ENCODE results near the gene ZBTB3.
"Not testable (repeated sequence)": the region's sequence is repeated elsewhere in the genome, so short reads cannot be mapped to it uniquely, and the experiment has no call there.

Gene ZBTB3

DNA sequence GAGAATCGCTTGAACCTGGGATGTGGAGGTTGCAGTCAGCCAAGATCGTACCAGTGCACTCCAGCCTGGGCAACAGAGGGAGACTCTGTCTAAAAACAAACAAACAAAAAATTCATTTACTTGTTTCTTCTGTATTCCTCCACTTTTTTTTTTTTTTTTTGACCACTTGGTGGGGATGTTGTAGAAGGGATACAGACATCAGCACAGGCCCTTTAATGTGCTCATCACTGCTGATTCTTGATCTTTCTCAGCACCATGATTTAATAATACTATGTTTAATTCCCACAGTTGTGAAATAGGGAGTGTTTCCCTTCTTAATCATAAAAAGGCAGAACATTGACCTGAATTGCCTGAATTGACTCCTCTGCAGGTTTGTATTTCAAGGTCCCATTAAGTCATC is 21.1 kb downstream of the ZBTB3 start:
- no peak for ATAC-seq
- H3K27me3 Mint-ChIP-seq: peaks cover 1% of the 10 kb centered on the region
- peak overlapping the region; percentile 71 for H3K27ac Mint-ChIP-seq
- no peak for DNase-seq
- peaks cover 22% of the 10 kb centered on the region for H3K36me3 Mint-ChIP-seq (ENCODE audit: low read depth)
- H3K9me3 Mint-ChIP-seq: no peaks in the 10 kb centered on the region
- no peak overlapping the region for H3K4me3 Mint-ChIP-seq
- H3K4me1 Mint-ChIP-seq: peaks cover 27% of the 10 kb centered on the region

DNA sequence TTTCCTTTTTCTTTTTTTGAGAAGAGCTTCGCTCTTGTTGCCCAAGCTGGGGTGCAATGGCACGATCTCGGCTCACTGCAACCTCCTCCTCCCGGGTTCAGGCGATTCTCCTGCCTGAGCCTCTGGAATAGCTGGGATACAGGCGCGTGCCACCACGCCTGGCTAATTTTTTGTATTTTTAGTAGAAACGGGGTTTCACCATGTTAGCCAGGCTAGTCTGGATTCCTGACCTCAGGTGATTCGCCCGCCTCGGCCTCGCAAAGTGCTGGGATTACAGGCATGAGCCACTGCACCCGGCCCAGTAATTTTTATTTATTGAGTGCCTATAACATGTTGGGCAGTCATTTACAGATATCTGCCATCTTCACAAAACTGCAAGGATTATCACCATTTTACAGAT is 23.9 kb downstream of the ZBTB3 start:
- not testable (repeated sequence) for H3K27ac Mint-ChIP-seq, DNase-seq, H3K9me3 Mint-ChIP-seq, ATAC-seq, H3K27me3 Mint-ChIP-seq
- Mint-ChIP-seq H3K4me3 (peak overlapping the region; percentile 88), H3K36me3 (ENCODE audit: low read depth) (peaks cover 31% of the 10 kb centered on the region), H3K4me1 (peaks cover 38% of the 10 kb centered on the region)

DNA sequence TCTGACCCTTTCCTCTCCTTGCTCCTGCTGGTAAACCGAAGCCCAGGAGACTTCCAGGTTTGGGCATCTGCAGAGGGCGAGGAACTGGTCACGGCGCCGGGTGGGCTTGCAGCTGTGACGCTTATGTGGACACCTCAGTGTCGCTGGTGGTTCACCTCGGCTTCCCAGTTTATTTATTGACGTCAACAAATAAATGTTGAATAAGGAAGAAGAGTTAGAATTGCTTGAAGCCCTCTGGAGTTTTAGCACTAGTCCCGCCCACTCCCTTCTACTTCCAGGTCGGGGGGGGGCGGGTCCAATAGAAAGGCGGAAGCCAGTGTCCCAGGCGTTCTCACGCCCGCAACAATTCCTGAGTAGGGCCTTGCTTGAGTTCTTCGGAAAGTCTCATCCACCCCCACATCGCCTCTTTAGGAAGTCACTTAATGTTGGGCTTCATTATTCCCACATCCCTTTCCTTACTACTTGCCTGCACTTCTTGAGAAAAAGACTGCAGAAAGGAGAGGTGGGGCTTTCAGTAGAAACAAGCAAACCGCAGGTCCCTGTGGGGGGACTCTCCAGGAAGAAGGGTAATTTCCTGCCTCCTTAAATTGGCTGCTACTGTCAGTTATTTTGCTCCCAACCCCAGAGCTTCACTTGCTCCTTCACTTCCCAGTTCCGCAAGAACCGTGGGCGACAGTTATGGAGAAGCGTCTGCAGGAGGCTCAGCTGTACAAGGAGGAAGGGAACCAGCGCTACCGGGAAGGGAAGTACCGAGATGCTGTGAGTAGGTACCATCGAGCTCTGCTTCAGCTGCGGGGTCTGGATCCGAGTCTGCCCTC is 25.6 kb downstream of the ZBTB3 start, which contains the start of gene TTC9C:
Gene TTC9C (plus strand): TSS at position 316 of the 818 bp plus-strand sequence. CDS start 363 bp downstream, at position 679.
- peak; percentile 84 for DNase-seq
- peak; percentile 24 for ATAC-seq
- no peaks in the 10 kb centered on the region for H3K9me3 Mint-ChIP-seq
- H3K27ac Mint-ChIP-seq: peak within 1 kb of the TSS; percentile 98
- peaks cover 4% of the 10 kb centered on the region for H3K27me3 Mint-ChIP-seq
- peaks cover 47% of the 10 kb centered on the region for H3K36me3 Mint-ChIP-seq (ENCODE audit: low read depth)
- H3K4me1 Mint-ChIP-seq: peaks cover 53% of the 10 kb centered on the region
- H3K4me3 Mint-ChIP-seq: peak within 1 kb of the TSS; percentile 88

DNA sequence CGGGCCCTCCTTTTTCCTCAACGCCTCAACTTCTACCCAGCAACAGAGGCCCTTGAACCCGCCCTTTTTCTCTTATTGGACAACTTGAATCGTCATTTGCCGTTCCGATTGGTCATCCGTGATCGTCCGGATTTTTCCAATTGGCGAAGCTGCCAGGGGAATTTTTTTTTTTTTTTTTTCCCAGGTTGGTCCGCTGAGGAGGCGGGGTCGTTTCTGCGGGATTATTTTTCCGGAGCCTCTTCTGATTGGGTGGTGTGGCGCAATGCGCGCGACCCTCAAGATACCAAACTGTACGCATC is 26.1 kb downstream of the ZBTB3 start:
- H3K36me3 Mint-ChIP-seq (ENCODE audit: low read depth): peaks cover 45% of the 10 kb centered on the region

DNA sequence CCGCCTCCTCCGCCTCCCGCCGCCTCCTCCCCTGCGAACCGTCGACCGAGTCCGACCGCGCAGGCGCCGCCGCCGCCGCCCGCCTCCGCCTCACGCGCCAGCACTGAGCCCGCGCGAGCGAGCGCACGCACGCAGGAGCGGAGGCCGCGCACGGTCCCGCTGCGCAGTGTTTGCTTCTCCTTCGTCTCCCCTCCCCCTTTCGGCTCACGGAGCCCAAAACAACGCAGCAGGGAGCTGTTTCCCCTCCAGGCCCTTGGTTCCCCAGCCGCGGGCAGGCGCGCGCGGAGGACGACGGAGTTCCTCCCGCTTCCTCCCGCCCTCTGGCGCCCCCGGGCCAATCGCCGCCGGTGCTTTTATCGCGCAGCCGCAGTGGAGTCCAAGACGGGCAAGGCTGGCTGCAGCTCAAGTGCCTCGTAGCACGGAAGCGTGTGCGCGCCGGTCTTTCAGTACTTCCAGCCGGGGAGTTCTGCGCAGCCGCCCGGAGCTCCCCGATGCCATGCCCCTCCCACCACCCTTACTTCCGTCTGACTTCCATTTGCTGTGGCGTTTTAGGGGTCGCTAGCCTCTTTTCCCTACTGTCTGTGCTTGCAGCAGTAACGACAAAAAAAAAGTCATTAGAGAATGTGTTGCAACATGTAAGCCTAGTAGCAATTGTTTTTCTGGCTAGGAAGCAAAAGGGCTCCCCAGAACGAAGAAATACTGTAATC is 26.6 kb downstream of the ZBTB3 start, which contains the start of gene HNRNPUL2:
Gene HNRNPUL2 (minus strand): TSS at position 293 of the 707 bp plus-strand sequence. CDS start 301 bp downstream, outside the sequence.
- Mint-ChIP-seq H3K4me1 (peaks cover 55% of the 10 kb centered on the region), H3K4me3 (peak within 1 kb of the TSS; percentile 88)

More for the DNA sequence above, 26.1 kb downstream of the ZBTB3 start:
- DNase-seq: peak; percentile 78
- H3K27me3 Mint-ChIP-seq: peaks cover 4% of the 10 kb centered on the region
- ATAC-seq: peak; percentile 59
- H3K27ac Mint-ChIP-seq: peak overlapping the region; percentile 98
- H3K9me3 Mint-ChIP-seq: no peaks in the 10 kb centered on the region
- H3K4me1 Mint-ChIP-seq: peaks cover 52% of the 10 kb centered on the region
- peak overlapping the region; percentile 88 for H3K4me3 Mint-ChIP-seq

DNA sequence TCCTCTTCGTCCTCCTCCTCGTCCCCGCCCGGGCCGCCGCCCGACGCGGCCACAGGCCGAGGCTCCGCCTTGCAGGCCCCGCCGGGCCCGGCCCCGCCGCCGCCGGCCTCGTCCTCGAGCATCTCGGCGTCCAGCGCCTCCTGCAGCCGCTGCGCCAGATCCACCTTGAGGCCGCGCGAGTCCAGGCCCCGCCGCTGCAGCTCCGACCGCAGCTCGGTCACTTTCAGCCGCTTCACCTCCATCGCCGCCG is 27.1 kb downstream of the ZBTB3 start:
- Mint-ChIP-seq H3K36me3 (ENCODE audit: low read depth) (peaks cover 54% of the 10 kb centered on the region), H3K9me3 (no peaks in the 10 kb centered on the region), H3K27ac (peak overlapping the region; percentile 98), H3K27me3 (peaks cover 4% of the 10 kb centered on the region), H3K4me3 (peak overlapping the region; percentile 88), H3K4me1 (peaks cover 60% of the 10 kb centered on the region)
- DNase-seq: no peak
- no peak for ATAC-seq

More for the DNA sequence above, 26.6 kb downstream of the ZBTB3 start, which contains the start of gene HNRNPUL2:
- Mint-ChIP-seq H3K36me3 (ENCODE audit: low read depth) (peaks cover 49% of the 10 kb centered on the region), H3K27ac (peak within 1 kb of the TSS; percentile 98), H3K9me3 (no peaks in the 10 kb centered on the region), H3K27me3 (peaks cover 4% of the 10 kb centered on the region)
- peak; percentile 98 for DNase-seq
- ATAC-seq: peak; percentile 84

DNA sequence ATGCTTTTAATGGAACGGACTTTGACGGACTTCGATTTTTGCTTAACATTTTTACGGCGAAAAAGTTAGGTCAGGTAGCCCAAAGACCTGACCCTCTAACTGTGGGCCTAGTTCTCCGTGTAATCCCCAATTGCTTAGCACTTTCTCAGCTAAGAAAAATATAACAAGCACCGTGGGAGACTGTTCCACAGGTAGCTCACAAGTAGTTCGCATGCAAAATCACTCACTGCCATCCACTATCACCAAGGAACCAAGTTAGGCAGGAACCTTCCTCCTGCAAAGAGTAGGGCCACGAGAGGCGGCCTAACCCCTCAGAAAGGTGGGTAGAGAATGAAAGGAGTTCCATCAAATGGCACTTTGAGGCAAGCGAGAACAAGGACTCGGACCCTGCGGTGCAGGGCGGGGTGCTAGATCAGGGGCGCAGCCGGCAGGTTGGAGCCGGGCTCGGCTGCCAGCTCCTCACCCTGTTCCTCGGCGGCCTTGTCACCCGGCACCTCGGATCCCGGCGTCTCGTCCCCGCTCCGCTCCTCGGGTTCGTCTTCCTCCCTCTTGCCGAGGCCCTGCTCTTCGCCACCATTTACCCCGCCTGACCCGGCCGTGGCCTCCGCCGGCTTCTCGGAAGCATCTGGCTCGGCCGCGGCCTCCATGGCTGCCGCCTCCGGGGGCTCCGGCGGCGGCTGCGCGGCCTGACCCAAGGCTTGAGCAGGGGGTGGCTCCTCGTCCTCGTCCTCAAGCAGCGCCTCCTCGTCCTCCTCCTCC is 27.6 kb downstream of the ZBTB3 start:
- Mint-ChIP-seq H3K27ac (peak overlapping the region; percentile 98), H3K4me3 (peak overlapping the region; percentile 88), H3K9me3 (no peaks in the 10 kb centered on the region), H3K27me3 (peaks cover 4% of the 10 kb centered on the region), H3K4me1 (peaks cover 61% of the 10 kb centered on the region), H3K36me3 (ENCODE audit: low read depth) (peaks cover 57% of the 10 kb centered on the region)
- no peak for ATAC-seq
- no peak for DNase-seq

DNA sequence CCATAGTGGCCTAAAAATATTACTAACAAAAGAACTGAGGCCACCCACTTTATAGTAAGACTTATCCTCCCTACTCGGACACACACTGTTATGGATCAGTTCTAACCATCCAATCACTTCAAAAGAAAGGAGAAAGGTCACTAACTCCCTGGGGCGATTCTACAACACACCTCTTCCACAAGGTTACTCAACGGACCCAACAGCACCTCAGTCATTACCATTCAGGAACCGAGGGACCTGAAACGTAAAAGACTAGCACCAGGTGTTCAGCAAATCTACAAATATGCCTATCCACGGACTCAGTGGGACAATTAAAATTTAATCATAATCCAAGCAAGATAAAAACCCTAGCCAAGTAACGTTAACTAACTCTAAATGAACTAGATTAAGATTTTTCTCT is 28.3 kb downstream of the ZBTB3 start:
- Mint-ChIP-seq H3K4me3 (peak overlapping the region; percentile 88), H3K9me3 (no peaks in the 10 kb centered on the region), H3K27ac (peak overlapping the region; percentile 98), H3K27me3 (peaks cover 4% of the 10 kb centered on the region), H3K4me1 (peaks cover 60% of the 10 kb centered on the region), H3K36me3 (ENCODE audit: low read depth) (peaks cover 64% of the 10 kb centered on the region)
- no peak for ATAC-seq
- DNase-seq: no peak

DNA sequence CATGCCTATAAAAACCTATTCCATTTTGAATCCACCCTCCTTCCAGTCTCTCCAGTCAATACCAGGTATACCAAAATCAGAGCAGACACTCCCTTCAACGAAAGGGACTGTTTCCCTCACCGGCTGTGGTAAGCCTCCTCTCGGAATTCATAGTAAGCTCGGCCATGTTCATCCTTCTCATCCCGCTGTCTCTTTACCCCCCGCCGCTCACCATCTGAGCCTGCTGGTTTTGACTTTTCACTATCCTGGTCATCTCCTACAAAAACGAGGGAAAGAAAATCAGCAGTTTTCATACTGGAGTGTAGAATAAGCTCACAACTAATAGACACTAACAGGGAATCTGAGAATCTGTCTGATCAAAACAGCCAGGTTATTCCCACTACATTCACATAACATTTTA is 29.8 kb downstream of the ZBTB3 start:
- H3K9me3 Mint-ChIP-seq: no peaks in the 10 kb centered on the region
- DNase-seq (no peak), ATAC-seq (no peak)
- peak overlapping the region; percentile 88 for H3K4me3 Mint-ChIP-seq
- peaks cover 59% of the 10 kb centered on the region for H3K4me1 Mint-ChIP-seq
- H3K36me3 Mint-ChIP-seq (ENCODE audit: low read depth): peaks cover 74% of the 10 kb centered on the region
- H3K27me3 Mint-ChIP-seq: peaks cover 4% of the 10 kb centered on the region
- H3K27ac Mint-ChIP-seq: peak overlapping the region; percentile 98

DNA sequence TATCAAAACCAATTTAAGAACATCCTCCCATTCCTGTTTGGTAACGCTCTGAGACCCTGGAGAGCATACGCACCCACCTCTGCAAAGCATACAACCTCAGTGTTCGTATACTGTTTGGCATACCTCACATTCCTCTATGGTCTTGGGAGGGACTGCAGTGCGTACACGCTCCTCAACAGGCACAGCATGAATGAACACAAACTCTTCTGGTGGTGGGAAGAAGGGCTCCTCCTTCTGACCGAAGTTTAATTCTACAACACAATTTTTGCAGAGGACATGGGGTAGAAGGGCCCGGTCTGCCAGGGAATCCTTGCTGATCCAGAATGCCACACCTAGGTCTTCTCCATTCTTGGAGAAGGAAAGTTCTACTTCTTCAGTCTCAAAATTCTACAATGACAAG is 32.0 kb downstream of the ZBTB3 start:
- DNase-seq (no peak), ATAC-seq (no peak)
- peaks cover 51% of the 10 kb centered on the region for H3K4me1 Mint-ChIP-seq
- no peak overlapping the region for H3K27ac Mint-ChIP-seq
- H3K27me3 Mint-ChIP-seq: no peaks in the 10 kb centered on the region
- H3K4me3 Mint-ChIP-seq: no peak overlapping the region
- no peaks in the 10 kb centered on the region for H3K9me3 Mint-ChIP-seq
- peaks cover 86% of the 10 kb centered on the region for H3K36me3 Mint-ChIP-seq (ENCODE audit: low read depth)

DNA sequence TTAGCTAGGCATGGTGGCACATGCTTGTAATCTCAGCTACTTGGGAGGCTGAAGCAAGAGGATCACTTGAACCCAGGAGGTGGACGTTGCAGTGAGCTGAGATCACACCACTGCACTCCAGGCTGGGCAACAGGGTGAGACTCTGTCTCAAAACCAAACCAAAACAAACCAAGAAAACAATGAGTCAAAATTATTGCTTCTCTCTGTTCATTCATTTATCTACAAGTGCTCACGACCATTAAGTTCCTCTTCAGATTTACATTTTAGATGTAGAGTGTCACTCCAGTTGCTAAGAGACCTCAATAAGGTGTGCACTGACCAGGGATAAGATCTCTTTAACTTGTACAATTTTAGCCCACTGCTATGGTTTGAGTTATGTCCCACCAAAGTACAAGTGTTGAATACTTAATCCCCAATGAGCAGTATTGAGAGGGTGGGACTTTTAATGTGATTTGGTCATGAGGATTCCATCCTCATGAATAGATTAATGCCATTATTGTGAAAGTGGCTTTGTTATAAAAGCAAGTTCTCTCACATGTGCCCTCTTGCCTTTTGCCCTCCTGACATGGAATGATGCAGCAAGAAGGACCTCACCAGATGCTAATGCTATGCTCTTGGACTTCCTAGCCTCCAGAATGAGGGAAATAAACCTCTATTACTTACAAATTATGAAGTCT is 34.5 kb downstream of the ZBTB3 start:
- no peaks in the 10 kb centered on the region for H3K27me3 Mint-ChIP-seq
- H3K36me3 Mint-ChIP-seq (ENCODE audit: low read depth): peaks cover 84% of the 10 kb centered on the region
- no peak overlapping the region for H3K4me3 Mint-ChIP-seq
- no peaks in the 10 kb centered on the region for H3K9me3 Mint-ChIP-seq
- ATAC-seq: no peak
- no peak for DNase-seq
- H3K27ac Mint-ChIP-seq: peak overlapping the region; percentile 28
- H3K4me1 Mint-ChIP-seq: peaks cover 46% of the 10 kb centered on the region

DNA sequence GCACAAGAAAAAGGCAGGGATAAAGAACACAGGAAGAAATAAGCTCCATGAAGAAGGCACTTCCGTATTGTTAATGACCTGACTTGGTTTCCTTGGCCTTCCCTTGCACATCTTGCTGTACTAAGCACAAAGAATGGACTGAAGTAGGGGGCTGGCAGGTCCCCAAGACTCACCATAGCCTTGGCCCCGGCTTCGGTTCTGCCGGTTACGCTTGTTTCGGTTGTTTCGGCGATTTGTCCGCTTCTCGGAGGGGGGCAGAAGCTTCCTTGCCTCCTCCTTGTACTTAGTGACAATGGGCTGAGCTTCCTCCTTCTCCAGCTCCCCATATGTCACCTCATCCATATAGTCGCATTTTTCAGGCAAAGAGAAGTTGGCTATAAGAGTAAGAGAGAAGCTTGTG is 37.1 kb downstream of the ZBTB3 start:
- DNase-seq: no peak
- H3K27me3 Mint-ChIP-seq: no peaks in the 10 kb centered on the region
- no peak overlapping the region for H3K4me3 Mint-ChIP-seq
- peaks cover 44% of the 10 kb centered on the region for H3K4me1 Mint-ChIP-seq
- H3K9me3 Mint-ChIP-seq: no peaks in the 10 kb centered on the region
- peaks cover 79% of the 10 kb centered on the region for H3K36me3 Mint-ChIP-seq (ENCODE audit: low read depth)
- ATAC-seq: no peak
- H3K27ac Mint-ChIP-seq: no peak overlapping the region

DNA sequence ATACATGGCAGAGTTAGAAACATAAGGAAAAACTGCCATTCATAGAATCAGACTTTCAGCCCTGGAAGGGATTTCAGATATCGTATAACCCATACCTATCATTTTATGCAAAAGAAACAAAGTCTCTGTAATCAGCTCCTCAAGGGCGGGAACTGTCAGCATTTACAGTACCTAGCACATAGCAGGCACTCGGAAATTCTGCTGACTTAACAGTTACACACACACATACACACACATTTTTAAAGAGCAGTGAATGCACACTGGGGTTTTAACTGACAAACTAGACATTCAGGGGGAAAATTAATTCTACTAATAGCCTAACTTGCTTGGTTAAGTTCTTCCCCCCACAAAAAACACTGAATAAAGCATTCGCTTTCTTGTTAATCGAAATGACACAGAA is 37.8 kb downstream of the ZBTB3 start:
- DNase-seq (no peak), ATAC-seq (no peak)
- Mint-ChIP-seq H3K9me3 (no peaks in the 10 kb centered on the region), H3K4me3 (no peak overlapping the region), H3K27ac (peak overlapping the region; percentile 7), H3K4me1 (peaks cover 41% of the 10 kb centered on the region), H3K27me3 (no peaks in the 10 kb centered on the region), H3K36me3 (ENCODE audit: low read depth) (peaks cover 76% of the 10 kb centered on the region)
